Sigmoid colon (tissue), 7 donors: Measurements from ENCODE around the gene CDKN1C. TPM values are rescaled to one million over a fixed set of nuclear protein-coding genes. Genes with fewer than 3 reads are reported as not detected.
"Not testable (repeated sequence)": the region's sequence is repeated elsewhere in the genome, so short reads cannot be mapped to it uniquely, and the experiment has no call there.

Experiments used
- DNase-seq: peaks from one replicate; pipeline ENCODE4 v3.0.0-alpha.2; 2019
- H3K27ac ChIP-seq, 4 donors: fragments of 200-600 bp; sonication (generic); one replicate each; pipeline ENCODE4 v1.5.1; 2016 to 2019; ENCODE audit warnings: mild to moderate bottlenecking in 1 of 4
- H3K27me3 ChIP-seq, 3 donors: fragments of 200-600 bp; sonication (generic); one replicate each; pipeline ENCODE4 v1.5.1; 2019; ENCODE audit warnings: mild to moderate bottlenecking in 1 of 3
- H3K36me3 ChIP-seq, 4 donors: fragments of 200-600 bp; sonication (generic); one replicate each; pipeline ENCODE4 v1.5.1; 2016 to 2019
- H3K4me1 ChIP-seq, 4 donors: fragments of 200-600 bp; sonication (generic); one replicate each; pipeline ENCODE4 v1.5.1; 2017 to 2019
- H3K4me3 ChIP-seq, 4 donors: fragments of 200-600 bp; sonication (generic); one replicate each; pipeline ENCODE4 v1.5.1; 2017 to 2019; ENCODE audit warnings: mild to moderate bottlenecking in 2 of 4, moderate library complexity in 1 of 4
- H3K9me3 ChIP-seq, 4 donors: fragments of 200-600 bp in 3 of 4; sonication (generic) in 3 of 4; one replicate each; pipeline versions ENCODE4 v1.5.1 to v1.6.1; 2013 to 2019
- EP300 ChIP-seq, 4 donors: sonication (generic); formaldehyde crosslinking; IDR thresholded peaks; one replicate each; pipeline ENCODE4 v1.6.1; 2017; ENCODE audit warnings: antibody characterized with exemption in 4 of 4
- POLR2A ChIP-seq, 2 donors: fragments of 450-650 bp; IDR thresholded peaks; one replicate each; pipeline ENCODE4 v1.6.1; 2016; ENCODE audit warnings: antibody characterized with exemption in 2 of 2, mild to moderate bottlenecking in 2 of 2, moderate library complexity in 2 of 2
- POLR2AphosphoS5 ChIP-seq, 4 donors: sonication (generic); formaldehyde crosslinking; IDR thresholded peaks; one replicate each; pipeline ENCODE4 v1.6.1; 2017; ENCODE audit warnings: antibody characterized with exemption in 4 of 4
- WGBS, 2 donors: extraction: QIAGEN DNeasy Blood & Tissue Kit; methylation state at CpG; one replicate each; pipeline ENCODE4 v1.1.7; 2013; 5-methylcytosine and 5-hydroxymethylcytosine counted together
- intact Hi-C: fragments of 100-400 bp; cut with DNase I; formaldehyde crosslinking; loops from one replicate; pipeline ENCODE4 v1.15.1; 2023
- polyA plus RNA-seq, 3 donors: library from polyadenylated mRNA; stranded (reverse); fragments of 200-250 nt; gene quantifications; one replicate each; pipeline ENCODE4 v1.2.3, GENCODE V29; 2013
- total RNA-seq, 4 donors: library from RNA; depleted of rRNA; stranded (reverse); fragments of >200 nt; gene quantifications; one replicate each; pipeline ENCODE4 v1.1.0, GENCODE V29; 2016
- TF ChIP-seq, protein P1 (sequence below), 4 experiments: fragments of 450-650 bp in 3 of 4; fragments of 200-600 bp in 1 of 4; IDR thresholded peaks; one replicate each; pipeline ENCODE4 v1.5.1; 2016 to 2019; ENCODE audit warnings: antibody characterized with exemption in 4 of 4, mild to moderate bottlenecking in 3 of 4, moderate library complexity in 2 of 4
- donor health status: healthy with polysubstance abuse.
- donor health status: Bipolar disorder and iron deficiency.
- donor health status: healthy.

The CDKN1C gene
- total and polyA plus RNA-seq, 7 donors, result 5.3 to 54.3 (median 37.2) TPM

GRCh38 chr11:2908130-2908529 is 22.6 kb upstream of the CDKN1C start:
- WGBS, 2 donors, result 92 to 95% methylated on average over 14 of the region's 14 CpGs
- Histone ChIP-seq H3K9me3 (no peaks in the 10 kb centered on the region), H3K27ac (no peak overlapping the region), H3K36me3 (no peaks in the 10 kb centered on the region), H3K4me1 (peaks cover 0 to 17% (median 12%) of the 10 kb centered on the region in 4 donors), H3K27me3 (peaks cover 10 to 31% (median 18%) of the 10 kb centered on the region in 3 donors), H3K4me3 (no peak overlapping the region)
- no peak for DNase-seq
- intact Hi-C loops, result loop anchor here (10.0 kb wide), 1 partner anchor 257 kb away; the partner anchor contains the start of gene OSBPL5
- TF ChIP-seq POLR2AphosphoS5 (IDR thresholded peaks at IDR 0.05) (no peak), EP300 (IDR thresholded peaks at IDR 0.05) (no peak), POLR2A (IDR thresholded peaks at IDR 0.05) (no peak)
- TF ChIP-seq, protein P1, sequence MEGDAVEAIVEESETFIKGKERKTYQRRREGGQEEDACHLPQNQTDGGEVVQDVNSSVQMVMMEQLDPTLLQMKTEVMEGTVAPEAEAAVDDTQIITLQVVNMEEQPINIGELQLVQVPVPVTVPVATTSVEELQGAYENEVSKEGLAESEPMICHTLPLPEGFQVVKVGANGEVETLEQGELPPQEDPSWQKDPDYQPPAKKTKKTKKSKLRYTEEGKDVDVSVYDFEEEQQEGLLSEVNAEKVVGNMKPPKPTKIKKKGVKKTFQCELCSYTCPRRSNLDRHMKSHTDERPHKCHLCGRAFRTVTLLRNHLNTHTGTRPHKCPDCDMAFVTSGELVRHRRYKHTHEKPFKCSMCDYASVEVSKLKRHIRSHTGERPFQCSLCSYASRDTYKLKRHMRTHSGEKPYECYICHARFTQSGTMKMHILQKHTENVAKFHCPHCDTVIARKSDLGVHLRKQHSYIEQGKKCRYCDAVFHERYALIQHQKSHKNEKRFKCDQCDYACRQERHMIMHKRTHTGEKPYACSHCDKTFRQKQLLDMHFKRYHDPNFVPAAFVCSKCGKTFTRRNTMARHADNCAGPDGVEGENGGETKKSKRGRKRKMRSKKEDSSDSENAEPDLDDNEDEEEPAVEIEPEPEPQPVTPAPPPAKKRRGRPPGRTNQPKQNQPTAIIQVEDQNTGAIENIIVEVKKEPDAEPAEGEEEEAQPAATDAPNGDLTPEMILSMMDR (IDR thresholded peaks at IDR 0.05), result no peak

- not testable (repeated sequence) for H3K27ac ChIP-seq, H3K4me3 ChIP-seq, DNase-seq, H3K9me3 ChIP-seq, H3K36me3 ChIP-seq
- peaks cover 10 to 31% (median 18%) of the 10 kb centered on the region in 3 donors for H3K27me3 ChIP-seq
- WGBS, 2 donors, result 52 to 80% methylated on average over 7 of the region's 7 CpGs
- H3K4me1 ChIP-seq, result peaks cover 0 to 36% (median 25%) of the 10 kb centered on the region in 4 donors
- intact Hi-C loops, result loop anchor here (10.0 kb wide), 1 partner anchor 260 kb away; the partner anchor contains the start of gene OSBPL5
These were observed 19.7 kb upstream of the CDKN1C start for GRCh38 chr11:2905299-2905698.

DNA sequence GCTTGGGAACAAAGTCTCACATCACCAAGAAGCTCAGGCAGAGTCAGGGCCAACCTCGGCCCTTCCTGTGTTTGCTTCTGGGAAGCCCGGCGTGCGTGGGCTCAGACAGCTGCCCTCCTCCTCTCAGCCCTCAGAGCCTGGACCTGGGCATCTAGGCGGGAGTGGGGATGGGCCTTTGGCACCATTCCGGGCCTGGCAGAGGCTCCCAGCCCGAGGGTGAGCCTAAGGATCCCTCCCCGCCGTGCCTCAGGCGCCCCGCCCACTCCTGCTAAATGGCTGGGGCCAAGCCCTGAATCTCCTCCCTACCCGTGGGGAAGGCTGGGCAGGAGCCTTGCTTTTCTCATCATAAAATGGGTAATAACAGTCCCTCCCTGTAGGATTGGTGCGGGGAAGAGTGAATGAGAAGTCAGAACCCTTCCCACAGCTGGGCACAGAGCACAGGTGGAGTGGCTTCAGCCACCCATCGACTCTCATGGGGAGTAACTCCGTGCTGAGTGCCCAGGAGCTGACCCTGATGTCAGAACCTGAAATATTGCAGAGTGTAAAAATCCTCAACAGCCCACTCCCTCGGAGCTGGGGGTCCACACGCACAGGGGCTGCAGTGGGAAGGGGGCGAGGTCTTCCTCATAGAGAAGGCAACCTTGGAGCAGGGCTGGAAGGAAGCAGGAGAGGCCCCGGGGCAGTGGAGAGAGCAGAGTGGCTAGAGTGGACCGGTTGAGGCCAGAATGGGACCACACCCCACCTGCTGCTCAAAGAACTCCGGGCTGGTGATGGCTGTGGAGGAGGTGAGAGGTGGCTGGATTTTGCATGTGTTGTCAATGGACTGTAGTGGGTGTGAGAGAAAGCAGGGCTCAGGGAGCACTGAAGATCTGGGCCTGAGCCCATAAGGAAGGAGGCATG is 18.8 kb upstream of the CDKN1C start:
- intact Hi-C loops, result loop anchor here (10.0 kb wide), 1 partner anchor 260 kb away; the partner anchor contains the start of gene OSBPL5
- no peak for DNase-seq

GRCh38 chr11:2903672-2904011 is 18.1 kb upstream of the CDKN1C start:
- H3K4me3 ChIP-seq, result no peak overlapping the region
- peak overlapping the region in 1 of 4 donors; percentile 81 for H3K27ac ChIP-seq
- 19 to 69% methylated on average over 7 of the region's 7 CpGs for WGBS, 2 donors
- DNase-seq, result no peak
- H3K27me3 ChIP-seq, result peaks cover 2 to 19% (median 9%) of the 10 kb centered on the region in 3 donors
- H3K36me3 ChIP-seq, result no peaks in the 10 kb centered on the region
- H3K4me1 ChIP-seq, result peaks cover 0 to 26% (median 17%) of the 10 kb centered on the region in 4 donors
- TF ChIP-seq EP300 (IDR thresholded peaks at IDR 0.05) (no peak), POLR2AphosphoS5 (IDR thresholded peaks at IDR 0.05) (no peak), POLR2A (IDR thresholded peaks at IDR 0.05) (no peak)
- TF ChIP-seq, protein P1 (IDR thresholded peaks at IDR 0.05), result no peak
- no peaks in the 10 kb centered on the region for H3K9me3 ChIP-seq
- intact Hi-C loops, result loop anchor here (10.0 kb wide), 1 partner anchor 261 kb away; the partner anchor contains the start of gene OSBPL5

More for the DNA sequence above, 18.8 kb upstream of the CDKN1C start:
- H3K4me3 ChIP-seq, result no peak overlapping the region
- WGBS, 2 donors, result 21 to 71% methylated on average over 21 of the region's 21 CpGs
- peak overlapping the region in 1 of 4 donors; percentile 12 for H3K27ac ChIP-seq
- peaks cover 9 to 27% (median 15%) of the 10 kb centered on the region in 3 donors for H3K27me3 ChIP-seq
- TF ChIP-seq POLR2AphosphoS5 (IDR thresholded peaks at IDR 0.05) (no peak), POLR2A (IDR thresholded peaks at IDR 0.05) (peak in 1 of 2 donors; percentile 49)
- H3K36me3 ChIP-seq, result no peaks in the 10 kb centered on the region
- H3K9me3 ChIP-seq, result no peaks in the 10 kb centered on the region
- H3K4me1 ChIP-seq, result peaks cover 0 to 32% (median 23%) of the 10 kb centered on the region in 4 donors

GRCh38 chr11:2902784-2903671 is 17.5 kb upstream of the CDKN1C start:
- Histone ChIP-seq H3K36me3 (no peaks in the 10 kb centered on the region), H3K4me3 (peak overlapping the region; percentile 47 to 87 (median 67)), H3K4me1 (peaks cover 0 to 26% (median 16%) of the 10 kb centered on the region in 4 donors), H3K27ac (peak overlapping the region in 3 of 4 donors; percentile 75 to 81 (median 79)), H3K27me3 (peaks cover 0 to 13% (median 4%) of the 10 kb centered on the region in 3 donors), H3K9me3 (no peaks in the 10 kb centered on the region)
- intact Hi-C loops, result loop anchor here (10.0 kb wide), 1 partner anchor 262 kb away; the partner anchor contains the start of gene OSBPL5
- WGBS, 2 donors, result 20 to 69% methylated on average over 23 of the region's 23 CpGs
- no peak for TF ChIP-seq POLR2AphosphoS5 (IDR thresholded peaks at IDR 0.05)
- peak in 1 of 2 donors; percentile 0 for TF ChIP-seq POLR2A (IDR thresholded peaks at IDR 0.05)
- TF ChIP-seq, protein P1 (IDR thresholded peaks at IDR 0.05), result no peak
- no peak for TF ChIP-seq EP300 (IDR thresholded peaks at IDR 0.05)
- no peak for DNase-seq
